ENCODE results near the gene SEC14L1. TPM values are rescaled to one million over a fixed set of nuclear protein-coding genes. Genes with fewer than 3 reads are reported as not detected.

SEC14L1 gene
- total and polyA plus RNA-seq, 4 donors = 17.0 to 52.0 (median 26.8) TPM

DNA sequence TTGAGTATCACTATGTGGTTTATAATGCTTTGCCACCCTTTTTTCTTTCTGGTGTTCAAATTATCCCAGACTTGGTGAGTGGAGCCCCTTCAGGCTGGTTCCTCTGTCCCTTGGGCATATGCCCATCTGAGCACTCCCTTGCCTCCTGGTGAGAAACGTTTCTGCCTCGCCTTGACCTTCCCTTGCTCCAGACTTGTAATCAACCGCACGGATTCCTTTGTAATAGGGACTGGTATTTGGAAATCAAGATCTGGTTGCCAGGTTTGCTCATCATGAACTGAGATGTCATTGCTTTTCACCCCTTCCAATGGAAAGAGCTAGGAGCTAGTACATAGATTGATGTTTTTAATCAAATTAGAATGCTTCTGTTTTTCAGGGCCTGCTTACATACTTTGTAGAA is 43.7 kb downstream of the SEC14L1 start:
- Histone ChIP-seq H3K9ac (ENCODE audit: low read depth in 1 of 2, low read length in 2 of 2) (no peak overlapping the region), H3K9me3 (ENCODE audit: control insufficient read depth in 4 of 4, low read length in 3 of 4) (no peaks in the 10 kb centered on the region), H3K36me3 (ENCODE audit: control insufficient read depth in 4 of 4, insufficient read depth in 3 of 4, low read depth in 1 of 4, low read length in 3 of 4) (no peaks in the 10 kb centered on the region), H3K4me3 (ENCODE audit: low read depth in 1 of 3, low read length in 3 of 3) (no peak overlapping the region), H3K27ac (ENCODE audit: low read depth in 1 of 2, low read length in 2 of 2) (no peak overlapping the region), H3K4me1 (ENCODE audit: control insufficient read depth in 4 of 4, insufficient read depth in 4 of 4, low read length in 3 of 4) (peaks cover 0 to 3% (median 2%) of the 10 kb centered on the region in 4 donors), H3K27me3 (ENCODE audit: control insufficient read depth in 4 of 4, insufficient read depth in 4 of 4, low read length in 3 of 4) (no peaks in the 10 kb centered on the region)
- no peak for TF ChIP-seq ATF3 (IDR thresholded peaks at IDR 0.05)
- no peak for TF ChIP-seq GABPA (IDR thresholded peaks at IDR 0.05 in 1 of 2, conservative IDR thresholded peaks at IDR 0.05 in 1 of 2)
- TF ChIP-seq RAD21 (IDR thresholded peaks at IDR 0.05) = no peak
- TF ChIP-seq FOXA2 (IDR thresholded peaks at IDR 0.05) = no peak
- no peak for TF ChIP-seq TAF1 (conservative IDR thresholded peaks at IDR 0.05)
- TF ChIP-seq YY1 (IDR thresholded peaks at IDR 0.05) = no peak
- DNase-seq (ENCODE audit: low spot score) = no peak
- WGBS = 76% methylated on average over 4 of the region's 4 CpGs

- Histone ChIP-seq H3K4me3 (ENCODE audit: low read depth in 1 of 3, low read length in 3 of 3) (no peak overlapping the region), H3K4me1 (ENCODE audit: control insufficient read depth in 4 of 4, insufficient read depth in 4 of 4, low read length in 3 of 4) (peaks cover 0 to 3% (median 2%) of the 10 kb centered on the region in 4 donors), H3K27me3 (ENCODE audit: control insufficient read depth in 4 of 4, insufficient read depth in 4 of 4, low read length in 3 of 4) (no peaks in the 10 kb centered on the region), H3K9me3 (ENCODE audit: control insufficient read depth in 4 of 4, low read length in 3 of 4) (no peaks in the 10 kb centered on the region), H3K27ac (ENCODE audit: low read depth in 1 of 2, low read length in 2 of 2) (no peak overlapping the region), H3K9ac (ENCODE audit: low read depth in 1 of 2, low read length in 2 of 2) (no peak overlapping the region), H3K36me3 (ENCODE audit: control insufficient read depth in 4 of 4, insufficient read depth in 3 of 4, low read depth in 1 of 4, low read length in 3 of 4) (no peaks in the 10 kb centered on the region)
- TF ChIP-seq TAF1 (conservative IDR thresholded peaks at IDR 0.05) (no peak), YY1 (IDR thresholded peaks at IDR 0.05) (no peak), NR2F2 (IDR thresholded peaks at IDR 0.05) (no peak), GABPA (IDR thresholded peaks at IDR 0.05 in 1 of 2, conservative IDR thresholded peaks at IDR 0.05 in 1 of 2) (no peak), HNF4G (IDR thresholded peaks at IDR 0.05) (no peak), ATF3 (IDR thresholded peaks at IDR 0.05) (no peak), RAD21 (IDR thresholded peaks at IDR 0.05) (no peak), CTCF (IDR thresholded peaks at IDR 0.05; ENCODE audit: low read depth, low read length, missing input control) (no peak), FOXA1 (IDR thresholded peaks at IDR 0.05) (no peak), EGR1 (IDR thresholded peaks at IDR 0.05; ENCODE audit: low read depth in 2 of 2) (no peak), SP1 (IDR thresholded peaks at IDR 0.05) (no peak), HNF4A (conservative IDR thresholded peaks at IDR 0.05) (no peak), RXRA (IDR thresholded peaks at IDR 0.05) (no peak), FOXA2 (IDR thresholded peaks at IDR 0.05) (no peak), JUND (IDR thresholded peaks at IDR 0.05) (no peak), ZBTB33 (IDR thresholded peaks at IDR 0.05) (no peak)
- TF ChIP-seq, protein P1, sequence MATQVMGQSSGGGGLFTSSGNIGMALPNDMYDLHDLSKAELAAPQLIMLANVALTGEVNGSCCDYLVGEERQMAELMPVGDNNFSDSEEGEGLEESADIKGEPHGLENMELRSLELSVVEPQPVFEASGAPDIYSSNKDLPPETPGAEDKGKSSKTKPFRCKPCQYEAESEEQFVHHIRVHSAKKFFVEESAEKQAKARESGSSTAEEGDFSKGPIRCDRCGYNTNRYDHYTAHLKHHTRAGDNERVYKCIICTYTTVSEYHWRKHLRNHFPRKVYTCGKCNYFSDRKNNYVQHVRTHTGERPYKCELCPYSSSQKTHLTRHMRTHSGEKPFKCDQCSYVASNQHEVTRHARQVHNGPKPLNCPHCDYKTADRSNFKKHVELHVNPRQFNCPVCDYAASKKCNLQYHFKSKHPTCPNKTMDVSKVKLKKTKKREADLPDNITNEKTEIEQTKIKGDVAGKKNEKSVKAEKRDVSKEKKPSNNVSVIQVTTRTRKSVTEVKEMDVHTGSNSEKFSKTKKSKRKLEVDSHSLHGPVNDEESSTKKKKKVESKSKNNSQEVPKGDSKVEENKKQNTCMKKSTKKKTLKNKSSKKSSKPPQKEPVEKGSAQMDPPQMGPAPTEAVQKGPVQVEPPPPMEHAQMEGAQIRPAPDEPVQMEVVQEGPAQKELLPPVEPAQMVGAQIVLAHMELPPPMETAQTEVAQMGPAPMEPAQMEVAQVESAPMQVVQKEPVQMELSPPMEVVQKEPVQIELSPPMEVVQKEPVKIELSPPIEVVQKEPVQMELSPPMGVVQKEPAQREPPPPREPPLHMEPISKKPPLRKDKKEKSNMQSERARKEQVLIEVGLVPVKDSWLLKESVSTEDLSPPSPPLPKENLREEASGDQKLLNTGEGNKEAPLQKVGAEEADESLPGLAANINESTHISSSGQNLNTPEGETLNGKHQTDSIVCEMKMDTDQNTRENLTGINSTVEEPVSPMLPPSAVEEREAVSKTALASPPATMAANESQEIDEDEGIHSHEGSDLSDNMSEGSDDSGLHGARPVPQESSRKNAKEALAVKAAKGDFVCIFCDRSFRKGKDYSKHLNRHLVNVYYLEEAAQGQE (IDR thresholded peaks at IDR 0.05) = no peak
- TF ChIP-seq, protein P2, sequence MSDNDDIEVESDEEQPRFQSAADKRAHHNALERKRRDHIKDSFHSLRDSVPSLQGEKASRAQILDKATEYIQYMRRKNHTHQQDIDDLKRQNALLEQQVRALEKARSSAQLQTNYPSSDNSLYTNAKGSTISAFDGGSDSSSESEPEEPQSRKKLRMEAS (IDR thresholded peaks at IDR 0.05) = no peak
- DNase-seq (ENCODE audit: low spot score) = no peak
- 75% methylated on average over 7 of the region's 7 CpGs for WGBS
Measured at GRCh38 chr17:77185137-77185536, 44.4 kb downstream of the SEC14L1 start.
